GM21529 (cell line): Measurements from ENCODE around the gene RAD51C.
"Not testable (repeated sequence)": the region's sequence is repeated elsewhere in the genome, so short reads cannot be mapped to it uniquely, and the experiment has no call there.

Experiments used
- ATAC-seq: cut with Tn5 transposase; IDR thresholded peaks from one replicate; pipeline ENCODE4 v1.9.1; 2021; ENCODE audit not compliant: unreplicated experiment

Gene RAD51C

GRCh38 chr17:58734811-58735210 lies 42.4 kb downstream of the RAD51C start:
- ATAC-seq: no peak

- ATAC-seq: no peak
Observed at GRCh38 chr17:58741121-58741625, 48.8 kb downstream of the RAD51C start.

- no peak for ATAC-seq
Observed at GRCh38 chr17:58747674-58748073, 55.3 kb downstream of the RAD51C start.

- not testable (repeated sequence) for ATAC-seq
Observed at GRCh38 chr17:58749627-58750026, 57.2 kb downstream of the RAD51C start.

- ATAC-seq: no peak
Observed at GRCh38 chr17:58753026-58753425, 60.6 kb downstream of the RAD51C start.

GRCh38 chr17:58755269-58755576 lies 62.8 kb downstream of the RAD51C start:
- ATAC-seq: no peak

GRCh38 chr17:58755577-58756245 lies 63.3 kb downstream of the RAD51C start, which contains the start of gene PPM1E:
Gene PPM1E, plus strand, starts transcription at chr17:58755854.
- no peak for ATAC-seq

GRCh38 chr17:58756246-58757161 lies 64.1 kb downstream of the RAD51C start:
- no peak for ATAC-seq

- no peak for ATAC-seq
Observed at GRCh38 chr17:58757162-58757613, 64.8 kb downstream of the RAD51C start.

- ATAC-seq: no peak
Observed at GRCh38 chr17:58758890-58759289, 66.5 kb downstream of the RAD51C start.

GRCh38 chr17:58759522-58759921 lies 67.1 kb downstream of the RAD51C start:
- ATAC-seq: no peak

- no peak for ATAC-seq
Observed at GRCh38 chr17:58760248-58760647, 67.8 kb downstream of the RAD51C start.

GRCh38 chr17:58763263-58763662 lies 70.9 kb downstream of the RAD51C start:
- no peak for ATAC-seq

- no peak for ATAC-seq
Observed at GRCh38 chr17:58764373-58764772, 72.0 kb downstream of the RAD51C start.

- ATAC-seq: not testable (repeated sequence)
Observed at GRCh38 chr17:58778482-58778881, 86.1 kb downstream of the RAD51C start.

GRCh38 chr17:58779446-58779845 lies 87.0 kb downstream of the RAD51C start:
- no peak for ATAC-seq

GRCh38 chr17:58783380-58783779 lies 91.0 kb downstream of the RAD51C start:
- ATAC-seq: no peak

- ATAC-seq: no peak
Observed at GRCh38 chr17:58785097-58785496, 92.7 kb downstream of the RAD51C start.
